Measurements from ENCODE around the gene MCF2. TPM values are rescaled to one million over a fixed set of nuclear protein-coding genes. Genes with fewer than 3 reads are reported as not detected.

MCF2 gene
- total and polyA plus RNA-seq, 2 of the 4 experiments (the other 2 are of a cell fraction): 0.07 TPM; not detected in 1

- Histone ChIP-seq H3K56ac (ENCODE audit: extremely low read depth, insufficient read depth, low read length) (no peak overlapping the region), H3K9me3 (ENCODE audit: control insufficient read depth, insufficient read depth, low read length) (no peaks in the 10 kb centered on the region), H3K4ac (ENCODE audit: low read depth, low read length) (no peak overlapping the region), H3K23ac (ENCODE audit: low read depth, low read length) (no peak overlapping the region), H4K91ac (ENCODE audit: insufficient read depth, low read depth, low read length) (no peak overlapping the region), H4K8ac (ENCODE audit: low read depth in 2 of 2, low read length in 2 of 2) (no peak overlapping the region), H2AFZ (replicated peaks; ENCODE audit: low read length, poor library complexity) (no peak overlapping the region), H2BK120ac (ENCODE audit: low read depth, low read length) (no peak overlapping the region), H3K79me1 (ENCODE audit: low read depth in 1 of 2, low read length in 2 of 2) (no peaks in the 10 kb centered on the region), H4K5ac (ENCODE audit: low read depth, low read length) (no peak overlapping the region), H3K9me1 (ENCODE audit: insufficient read depth, low read length) (no peaks in the 10 kb centered on the region), H2AK5ac (ENCODE audit: low read depth, low read length) (no peak overlapping the region), H3K14ac (replicated peaks; ENCODE audit: low read depth, low read length) (no peak overlapping the region), H3K18ac (ENCODE audit: low read depth, low read length) (no peak overlapping the region), H3K36me3 (ENCODE audit: control insufficient read depth, insufficient read depth, low read length) (0 out of 2 replicates have a peak, but pooled peaks cover 1% of the 10 kb centered on the region), H3K4me3 (ENCODE audit: insufficient read depth, low read depth, low read length) (no peak overlapping the region), H2BK20ac (ENCODE audit: low read depth, low read length) (no peak overlapping the region), H4K20me1 (ENCODE audit: insufficient read depth, low read length) (no peaks in the 10 kb centered on the region), H2AK9ac (replicated peaks; ENCODE audit: low read depth, low read length, poor library complexity) (no peak overlapping the region), H3K4me1 (ENCODE audit: control insufficient read depth, insufficient read depth, low read length) (no peaks in the 10 kb centered on the region), H2BK15ac (ENCODE audit: low read depth, low read length) (no peak overlapping the region), H3K9ac (ENCODE audit: low read depth, low read length) (no peak overlapping the region), H3K4me2 (ENCODE audit: low read depth, low read length) (no peak overlapping the region), H3K27ac (ENCODE audit: insufficient read depth, low read length) (no peak overlapping the region), H3K27me3 (ENCODE audit: control insufficient read depth, insufficient read depth, low read length) (no peaks in the 10 kb centered on the region), H2BK5ac (ENCODE audit: low read depth, low read length, poor library complexity, severe bottlenecking) (no peak overlapping the region)
- no CpG with 5 or more reads among the region's 2 CpGs for WGBS, 2 experiments (ENCODE audit: extremely low coverage in 2 of 2, insufficient read length in 1 of 2)
- CTCF ChIA-PET: no interaction called here
- dilution Hi-C loops (cut with HindIII; ENCODE audit: low sequenced_read_pairs, unreplicated experiment): no loop called here
- TF ChIP-seq USF2 (IDR thresholded peaks at IDR 0.05; ENCODE audit: low read depth, low read length) (no peak), MXI1 (IDR thresholded peaks at IDR 0.05; ENCODE audit: borderline replicate concordance, low read depth, low read length) (no peak), CEBPB (IDR thresholded peaks at IDR 0.05; ENCODE audit: low read depth, low read length) (no peak)
- DNase-seq (peak; percentile 49), ATAC-seq (ENCODE audit: low read depth) (peak; percentile 29; the same call in 1 of the 2 replicates)
- BruUV-seq (replicated peaks): no TSS peak
- in situ Hi-C loops (cut with MboI; ENCODE audit: low sequenced_read_pairs): no loop called here
- intact Hi-C loops (cut with micrococcal nuclease): no loop called here
- POLR2A ChIA-PET (ENCODE audit: unreplicated experiment): no interaction called here
Observed at GRCh38 chrX:139739138-139739537, 31.2 kb upstream of the MCF2 start.
